Endothelial cell of umbilical vein (primary cell): ENCODE measurements around the gene ACOT13.

Source experiments
- CTCF ChIP-seq, 2 donors: IDR thresholded peaks; 1 replicate in 1 of 2; 2 replicates in 1 of 2; pipeline ENCODE4 v1.5.1; 2011; ENCODE audit warnings: low read length in 2 of 2, mild to moderate bottlenecking in 2 of 2, moderate library complexity in 2 of 2, control low read depth in 1 of 2, inconsistent platforms in 1 of 2, low read depth in 1 of 2; ENCODE audit not compliant: insufficient read depth in 1 of 2; ENCODE audit errors: extremely low read depth in 1 of 2
- EZH2 ChIP-seq: IDR thresholded peaks from 2 replicates; pipeline ENCODE4 v1.6.1; 2012; ENCODE audit warnings: borderline replicate concordance, low read depth, mild to moderate bottlenecking, moderate library complexity, low read length, inconsistent platforms; ENCODE audit not compliant: severe bottlenecking
- GATA2 ChIP-seq: IDR thresholded peaks from 2 replicates; pipeline ENCODE4 v1.7.0; 2011; ENCODE audit warnings: low read depth, mild to moderate bottlenecking, moderate library complexity, mixed read lengths, low read length; ENCODE audit not compliant: insufficient read length, insufficient read depth
- MYC ChIP-seq: IDR thresholded peaks from one replicate; pipeline ENCODE4 v1.6.1; 2011; ENCODE audit warnings: mild to moderate bottlenecking, low read depth, low read length
- POLR2A ChIP-seq: IDR thresholded peaks from 2 replicates; pipeline ENCODE4 v1.6.1; 2012; ENCODE audit warnings: low read depth, mild to moderate bottlenecking, control low read depth, low read length
- POLR2AphosphoS5 ChIP-seq: IDR thresholded peaks from 2 replicates; pipeline ENCODE4 v1.6.1; 2012; ENCODE audit warnings: low read depth, mild to moderate bottlenecking, control low read depth, low read length, moderate library complexity; ENCODE audit not compliant: insufficient read depth

- TF ChIP-seq CTCF (IDR thresholded peaks at IDR 0.05; ENCODE audit: extremely low read depth in 1 of 2, insufficient read depth in 1 of 2, low read depth in 1 of 2, low read length in 2 of 2) (no peak), POLR2A (no peak), POLR2AphosphoS5 (no peak), MYC (no peak), GATA2 (no peak), EZH2 (no peak)
Measured at GRCh38 chr6:24636681-24637080, 30.2 kb upstream of the ACOT13 start.
